Activated naive CD4-positive, alpha-beta T cell treated with anti-CD3 and anti-CD28 coated beads for 36 hours (primary cell): ENCODE data around the gene RSU1. TPM values are rescaled to one million over a fixed set of nuclear protein-coding genes. Genes with fewer than 3 reads are reported as not detected.
"Not testable (repeated sequence)": the region's sequence is repeated elsewhere in the genome, so short reads cannot be mapped to it uniquely, and the experiment has no call there.

ENCODE experiments used
- CTCF ChIA-PET: fragments of 350-600 bp; sonication (Branson Sonifier 250); formaldehyde crosslinking; loops from one replicate; lab custom pipeline; 2021; ENCODE audit warnings: antibody characterized with exemption; lab: Charles Lee
- DNase-seq: peaks from one replicate; pipeline ENCODE4 v3.0.0-alpha.2; 2020
- H3K27ac Mint-ChIP-seq: one replicate; pipeline ENCODE4 v1.8.0; 2021; ENCODE audit warnings: mild to moderate bottlenecking, mixed read lengths
- H3K27me3 Mint-ChIP-seq: one replicate; pipeline ENCODE4 v1.8.0; 2021; ENCODE audit warnings: low read depth, mixed read lengths
- H3K36me3 Mint-ChIP-seq: one replicate; pipeline ENCODE4 v1.8.0; 2021; ENCODE audit warnings: low read depth, mixed read lengths
- H3K4me1 Mint-ChIP-seq: one replicate; pipeline ENCODE4 v1.8.0; 2021; ENCODE audit warnings: low read depth, mixed read lengths
- H3K4me3 Mint-ChIP-seq: one replicate; pipeline ENCODE4 v1.8.0; 2021; ENCODE audit warnings: mild to moderate bottlenecking, moderate library complexity, mixed read lengths
- H3K9me3 Mint-ChIP-seq: one replicate; pipeline ENCODE4 v1.8.0; 2021; ENCODE audit warnings: mixed read lengths
- intact Hi-C: fragments of 100-400 bp; cut with micrococcal nuclease; formaldehyde crosslinking; loops from one replicate; pipeline ENCODE4 v1.15.1; 2023
- total RNA-seq, 2 experiments: library from RNA; stranded (reverse); gene quantifications; one replicate each; pipeline ENCODE4 v1.2.3, GENCODE V29; 2021

The RSU1 gene
- total RNA-seq, 2 experiments from 2014 or later, result 43.4 to 45.1 TPM

DNA sequence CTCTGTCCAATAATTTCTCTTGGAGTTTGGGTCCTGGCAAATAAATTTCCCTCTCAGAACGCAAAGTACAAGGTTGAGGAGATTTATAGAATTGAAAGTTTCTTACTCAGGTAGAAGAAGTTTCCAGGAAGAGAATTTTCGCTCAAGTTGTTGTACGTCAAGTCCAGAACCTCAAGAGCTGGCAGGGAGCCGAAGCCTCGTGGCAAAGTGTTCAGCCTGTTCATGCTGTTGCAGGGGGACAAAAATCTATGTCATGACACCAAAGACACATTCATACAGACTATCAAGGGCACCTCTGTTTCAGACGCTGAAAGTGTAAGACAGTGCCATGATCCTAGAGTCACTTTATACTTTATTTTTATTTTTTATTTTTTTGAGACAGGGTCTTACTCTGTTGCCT, 62.5 kb downstream of the RSU1 start:
- no peak for DNase-seq
- Mint-ChIP-seq H3K27me3 (no peaks in the 10 kb centered on the region), H3K36me3 (peaks cover 12% of the 10 kb centered on the region), H3K9me3 (no peaks in the 10 kb centered on the region), H3K4me1 (no peaks in the 10 kb centered on the region), H3K4me3 (no peak overlapping the region), H3K27ac (no peak overlapping the region)
- CTCF ChIA-PET, result no interaction called here
- intact Hi-C loops, result no loop called here

DNA sequence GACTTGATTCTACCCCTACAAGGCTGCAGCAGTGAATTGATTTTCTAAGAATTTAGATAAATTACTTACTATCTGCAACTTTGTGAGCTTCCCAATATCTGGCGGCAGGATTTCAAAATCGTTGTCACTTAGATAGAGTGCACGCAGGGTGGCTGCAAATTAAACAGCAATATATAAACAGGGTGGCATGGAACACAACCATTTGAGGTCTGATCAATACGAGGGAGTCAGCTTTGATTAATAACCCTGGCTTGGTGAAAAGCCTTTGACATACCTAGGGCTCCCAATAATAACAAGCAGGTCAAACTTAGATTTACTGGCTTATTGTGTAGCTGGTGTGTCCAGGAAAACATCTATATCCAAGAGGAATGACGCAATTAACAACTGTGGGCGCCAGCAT, 64.4 kb downstream of the RSU1 start:
- peaks cover 14% of the 10 kb centered on the region for H3K36me3 Mint-ChIP-seq
- H3K4me1 Mint-ChIP-seq, CTCF ChIA-PET, intact Hi-C loops, H3K27ac Mint-ChIP-seq, H3K4me3 Mint-ChIP-seq, H3K9me3 Mint-ChIP-seq, H3K27me3 Mint-ChIP-seq, DNase-seq: not testable (repeated sequence)

DNA sequence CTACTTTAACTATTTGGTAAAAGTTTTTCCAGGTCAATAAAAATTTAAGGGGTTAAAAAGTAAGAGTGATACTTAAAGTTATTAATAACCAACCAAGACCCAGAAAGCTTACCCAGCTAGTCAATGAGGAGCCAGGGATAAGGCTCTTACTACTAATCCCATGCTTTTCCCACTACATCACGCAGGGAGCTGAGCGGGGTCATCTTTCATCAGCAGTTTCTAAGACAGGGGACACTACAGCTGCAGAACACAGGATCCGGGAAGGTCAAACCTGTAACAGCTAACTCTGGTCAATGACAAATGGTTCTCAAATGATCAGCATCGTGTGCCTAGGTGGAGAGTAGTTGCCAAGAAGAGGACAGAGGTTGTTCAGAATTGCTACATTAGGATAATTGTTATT, 65.1 kb downstream of the RSU1 start:
- Mint-ChIP-seq H3K36me3 (peaks cover 14% of the 10 kb centered on the region), H3K9me3 (no peaks in the 10 kb centered on the region)

DNA sequence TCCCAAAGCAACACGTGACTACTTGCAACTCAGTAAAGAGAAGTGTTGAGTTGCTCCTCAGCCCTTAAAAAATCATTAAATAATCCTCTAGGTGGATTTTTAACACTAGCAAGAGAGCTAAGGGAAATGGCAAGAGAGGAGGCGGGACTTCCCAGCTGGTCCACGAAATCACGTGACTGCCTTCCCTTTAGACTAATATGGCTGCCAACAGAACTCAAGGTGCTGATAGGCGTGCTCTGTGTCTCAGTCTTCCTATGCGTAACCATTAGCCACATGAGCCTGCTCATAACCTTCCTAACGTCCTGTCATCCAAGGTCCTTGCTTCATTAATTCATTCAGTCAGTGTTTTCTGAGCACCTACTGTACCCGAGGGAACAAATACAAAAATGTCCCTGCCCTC, 66.0 kb downstream of the RSU1 start:
- intact Hi-C loops, result no loop called here
- no peak for DNase-seq
- H3K27me3 Mint-ChIP-seq, result no peaks in the 10 kb centered on the region
- no peak overlapping the region for H3K27ac Mint-ChIP-seq
- CTCF ChIA-PET, result no interaction called here
- H3K9me3 Mint-ChIP-seq, result no peaks in the 10 kb centered on the region
- H3K36me3 Mint-ChIP-seq, result peaks cover 11% of the 10 kb centered on the region
- no peaks in the 10 kb centered on the region for H3K4me1 Mint-ChIP-seq
- no peak overlapping the region for H3K4me3 Mint-ChIP-seq

More for the DNA sequence above, 65.1 kb downstream of the RSU1 start:
- no peaks in the 10 kb centered on the region for H3K4me1 Mint-ChIP-seq
- DNase-seq, result no peak
- no peak overlapping the region for H3K4me3 Mint-ChIP-seq
- H3K27ac Mint-ChIP-seq, result no peak overlapping the region
- intact Hi-C loops, result no loop called here
- CTCF ChIA-PET, result no interaction called here
- no peaks in the 10 kb centered on the region for H3K27me3 Mint-ChIP-seq

DNA sequence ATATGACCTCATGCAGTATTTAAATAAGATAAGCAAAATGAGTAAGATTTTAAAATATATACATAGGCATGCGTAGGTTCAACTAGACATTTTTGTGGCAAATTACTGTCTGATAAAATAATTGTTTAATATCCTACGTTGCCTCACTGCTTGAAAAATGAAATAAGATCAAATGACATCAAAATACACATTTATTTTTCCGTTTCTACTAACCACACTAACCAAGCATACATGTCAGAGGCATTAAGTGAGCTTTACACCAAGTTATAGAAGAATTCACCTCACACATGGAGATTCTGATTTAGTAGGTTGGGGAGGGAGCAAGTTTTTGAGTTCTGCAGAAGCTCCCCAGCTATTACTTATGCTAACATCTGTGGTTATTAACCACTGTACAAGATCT, 66.8 kb downstream of the RSU1 start:
- Mint-ChIP-seq H3K9me3 (no peaks in the 10 kb centered on the region), H3K27ac (no peak overlapping the region), H3K36me3 (peaks cover 13% of the 10 kb centered on the region), H3K4me3 (no peak overlapping the region), H3K4me1 (no peaks in the 10 kb centered on the region), H3K27me3 (no peaks in the 10 kb centered on the region)
- DNase-seq, result no peak
- intact Hi-C loops, result no loop called here
- CTCF ChIA-PET, result interaction anchor here (0.5 kb wide), 1 partner anchor 233 kb away, joined by 3 read pairs; no protein-coding TSS in a partner anchor

DNA sequence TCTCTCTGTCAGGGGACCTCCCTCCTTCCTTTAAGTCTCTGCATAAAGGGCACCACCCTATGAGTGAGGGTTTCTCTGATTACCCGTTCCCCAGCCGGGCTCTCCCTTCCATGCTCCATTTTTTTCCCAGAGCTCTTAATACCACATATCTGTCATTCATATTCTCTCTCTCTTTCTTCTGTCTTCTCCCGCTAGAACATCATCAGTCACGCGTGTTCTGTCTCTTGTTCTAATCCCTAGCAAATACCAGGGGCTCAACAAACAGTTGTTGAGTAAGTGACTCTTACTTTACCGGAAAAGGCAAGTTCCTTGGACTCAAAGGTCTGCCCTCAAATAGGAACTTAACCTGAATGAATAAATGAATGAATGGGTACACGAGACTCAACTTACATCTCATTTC, 68.5 kb downstream of the RSU1 start:
- H3K27me3 Mint-ChIP-seq, result no peaks in the 10 kb centered on the region
- DNase-seq, result no peak
- H3K4me1 Mint-ChIP-seq, result no peaks in the 10 kb centered on the region
- intact Hi-C loops, result no loop called here
- no peaks in the 10 kb centered on the region for H3K9me3 Mint-ChIP-seq
- H3K36me3 Mint-ChIP-seq, result peaks cover 10% of the 10 kb centered on the region
- no peak overlapping the region for H3K27ac Mint-ChIP-seq
- no peak overlapping the region for H3K4me3 Mint-ChIP-seq
- CTCF ChIA-PET, result no interaction called here

DNA sequence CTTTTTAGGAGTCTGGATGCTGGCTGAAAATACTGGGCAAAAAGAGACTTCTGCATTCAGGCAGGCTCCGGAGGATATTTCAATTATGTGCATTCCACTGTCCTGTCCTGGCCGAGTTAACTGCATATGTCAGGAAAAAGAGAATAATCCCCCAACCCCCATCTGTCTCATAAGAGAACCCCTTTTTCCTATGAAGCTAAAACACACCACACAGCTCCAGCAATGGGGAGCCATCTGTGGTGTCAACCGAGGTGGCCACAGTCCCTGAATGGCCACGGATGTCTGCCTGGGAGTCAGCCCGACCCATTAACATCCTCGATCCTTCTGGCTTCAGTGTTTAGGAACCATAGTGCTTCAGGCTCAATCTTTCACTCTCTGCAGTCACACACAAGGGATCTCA, 70.4 kb downstream of the RSU1 start:
- no peaks in the 10 kb centered on the region for H3K9me3 Mint-ChIP-seq
- no peak overlapping the region for H3K27ac Mint-ChIP-seq
- peaks cover 12% of the 10 kb centered on the region for H3K36me3 Mint-ChIP-seq
- no peak overlapping the region for H3K4me3 Mint-ChIP-seq
- no peak for DNase-seq
- no peaks in the 10 kb centered on the region for H3K27me3 Mint-ChIP-seq
- H3K4me1 Mint-ChIP-seq, result no peaks in the 10 kb centered on the region
- intact Hi-C loops, result no loop called here
- CTCF ChIA-PET, result no interaction called here

- no peak overlapping the region for H3K27ac Mint-ChIP-seq
- H3K27me3 Mint-ChIP-seq, result no peaks in the 10 kb centered on the region
- no peaks in the 10 kb centered on the region for H3K4me1 Mint-ChIP-seq
- CTCF ChIA-PET, result no interaction called here
- intact Hi-C loops, result no loop called here
- no peaks in the 10 kb centered on the region for H3K9me3 Mint-ChIP-seq
- peaks cover 22% of the 10 kb centered on the region for H3K36me3 Mint-ChIP-seq
- no peak overlapping the region for H3K4me3 Mint-ChIP-seq
- DNase-seq, result no peak
These were observed 72.2 kb downstream of the RSU1 start for GRCh38 chr10:16745061-16745460.

- CTCF ChIA-PET, result interaction anchor here (0.6 kb wide), 1 partner anchor 120 kb away, joined by 5 read pairs; no protein-coding TSS in a partner anchor
- intact Hi-C loops, result no loop called here
- peaks cover 37% of the 10 kb centered on the region for H3K36me3 Mint-ChIP-seq
- H3K27me3 Mint-ChIP-seq, result no peaks in the 10 kb centered on the region
- no peak overlapping the region for H3K27ac Mint-ChIP-seq
- no peaks in the 10 kb centered on the region for H3K4me1 Mint-ChIP-seq
- DNase-seq, result no peak
- no peak overlapping the region for H3K4me3 Mint-ChIP-seq
- H3K9me3 Mint-ChIP-seq, result peaks cover 4% of the 10 kb centered on the region
These were observed 74.9 kb downstream of the RSU1 start for GRCh38 chr10:16742165-16742960.

DNA sequence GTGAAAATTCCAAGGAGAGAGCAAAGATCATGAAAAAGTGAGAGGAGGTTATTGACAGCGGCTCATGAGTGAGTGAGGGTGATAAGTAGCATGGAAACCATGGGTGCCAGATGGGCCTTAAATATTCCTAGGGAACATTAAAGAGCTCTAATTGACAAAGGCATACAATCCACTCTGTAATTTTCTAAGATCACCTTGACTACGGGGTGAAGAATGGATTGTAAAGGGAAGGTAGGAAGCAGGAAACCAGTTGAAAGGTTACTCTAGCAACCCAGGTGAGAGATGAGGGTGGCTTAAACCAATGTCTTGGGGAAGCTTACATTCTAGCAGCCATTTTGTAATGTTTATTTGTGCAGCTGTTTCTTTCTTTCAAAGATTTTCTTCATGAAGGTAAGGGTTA, 75.7 kb downstream of the RSU1 start:
- Mint-ChIP-seq H3K27me3 (no peaks in the 10 kb centered on the region), H3K4me3 (no peak overlapping the region), H3K36me3 (peaks cover 44% of the 10 kb centered on the region), H3K9me3 (peaks cover 7% of the 10 kb centered on the region), H3K4me1 (no peaks in the 10 kb centered on the region), H3K27ac (no peak overlapping the region)
- intact Hi-C loops, result no loop called here
- CTCF ChIA-PET, result no interaction called here
- DNase-seq, result no peak

DNA sequence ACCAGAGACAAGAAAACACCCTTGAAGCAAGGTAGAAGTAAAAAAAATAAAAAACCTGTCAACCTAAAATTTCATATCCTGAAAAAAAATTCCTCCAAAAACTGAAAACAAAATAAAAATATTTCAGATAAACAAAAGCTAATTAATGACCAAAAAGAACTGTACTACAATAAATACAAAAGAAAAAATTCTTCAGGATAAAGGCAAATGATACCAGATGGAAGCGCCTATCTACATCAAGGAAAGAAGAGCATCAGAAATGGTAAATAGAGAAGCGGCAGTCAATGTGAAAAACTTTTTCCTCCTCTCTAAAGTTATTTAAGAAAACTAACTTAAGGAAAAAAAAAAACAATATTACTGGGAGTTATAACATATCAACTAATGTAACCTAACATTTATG, 79.8 kb downstream of the RSU1 start:
- Mint-ChIP-seq H3K36me3 (peaks cover 66% of the 10 kb centered on the region), H3K4me3 (no peak overlapping the region), H3K4me1 (no peaks in the 10 kb centered on the region), H3K27me3 (no peaks in the 10 kb centered on the region), H3K27ac (no peak overlapping the region), H3K9me3 (peaks cover 16% of the 10 kb centered on the region)
- DNase-seq, result no peak
- intact Hi-C loops, result no loop called here
- CTCF ChIA-PET, result no interaction called here

GRCh38 chr10:16735671-16736070, 81.6 kb downstream of the RSU1 start:
- CTCF ChIA-PET, result no interaction called here
- Mint-ChIP-seq H3K27me3 (no peaks in the 10 kb centered on the region), H3K36me3 (peaks cover 66% of the 10 kb centered on the region), H3K4me1 (peaks cover 3% of the 10 kb centered on the region), H3K4me3 (no peak overlapping the region), H3K27ac (no peak overlapping the region), H3K9me3 (peaks cover 16% of the 10 kb centered on the region)
- DNase-seq, result no peak
- intact Hi-C loops, result no loop called here

GRCh38 chr10:16732376-16732775, 84.8 kb downstream of the RSU1 start:
- peak; percentile 7 for DNase-seq
- Mint-ChIP-seq H3K4me1 (peaks cover 5% of the 10 kb centered on the region), H3K9me3 (peaks cover 18% of the 10 kb centered on the region), H3K4me3 (no peak overlapping the region), H3K27ac (no peak overlapping the region), H3K27me3 (no peaks in the 10 kb centered on the region), H3K36me3 (peaks cover 74% of the 10 kb centered on the region)
- CTCF ChIA-PET, result interaction anchor here (0.7 kb wide), 1 partner anchor 12 kb away, joined by 3 read pairs; no protein-coding TSS in a partner anchor
- intact Hi-C loops, result no loop called here
